ENCODE measurements around the gene GPR162. TPM values are rescaled to one million over a fixed set of nuclear protein-coding genes. Genes with fewer than 3 reads are reported as not detected.

The GPR162 gene
- total RNA-seq, 1 donor = 1.4 TPM

DNA sequence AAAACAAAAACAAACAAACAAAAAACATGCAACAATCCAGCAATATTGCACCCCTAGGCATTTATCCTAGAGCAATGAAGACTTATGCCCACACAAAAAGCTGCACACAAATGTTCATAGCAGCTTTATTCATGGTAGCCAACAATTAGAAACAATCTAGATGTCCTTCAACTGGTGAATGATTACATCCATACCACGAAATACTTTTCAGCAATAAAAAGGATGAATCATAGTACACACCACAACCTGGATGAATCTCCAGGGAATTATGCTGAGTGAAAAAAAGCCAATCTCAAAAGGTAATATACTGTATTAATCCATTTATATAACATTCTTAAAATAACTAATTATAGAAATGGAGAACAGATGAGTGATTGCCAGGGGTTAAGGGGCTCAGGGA, 14.5 kb upstream of the GPR162 start:
- H3K4me1 ChIP-seq (ENCODE audit: insufficient read depth, low read length) = no peaks in the 10 kb centered on the region
- DNase-seq (ENCODE audit: insufficient read length, low spot score, missing footprints) = no peak
- H4K20me1 ChIP-seq (ENCODE audit: insufficient read depth, low read length) = no peaks in the 10 kb centered on the region
- TF ChIP-seq, protein P1, sequence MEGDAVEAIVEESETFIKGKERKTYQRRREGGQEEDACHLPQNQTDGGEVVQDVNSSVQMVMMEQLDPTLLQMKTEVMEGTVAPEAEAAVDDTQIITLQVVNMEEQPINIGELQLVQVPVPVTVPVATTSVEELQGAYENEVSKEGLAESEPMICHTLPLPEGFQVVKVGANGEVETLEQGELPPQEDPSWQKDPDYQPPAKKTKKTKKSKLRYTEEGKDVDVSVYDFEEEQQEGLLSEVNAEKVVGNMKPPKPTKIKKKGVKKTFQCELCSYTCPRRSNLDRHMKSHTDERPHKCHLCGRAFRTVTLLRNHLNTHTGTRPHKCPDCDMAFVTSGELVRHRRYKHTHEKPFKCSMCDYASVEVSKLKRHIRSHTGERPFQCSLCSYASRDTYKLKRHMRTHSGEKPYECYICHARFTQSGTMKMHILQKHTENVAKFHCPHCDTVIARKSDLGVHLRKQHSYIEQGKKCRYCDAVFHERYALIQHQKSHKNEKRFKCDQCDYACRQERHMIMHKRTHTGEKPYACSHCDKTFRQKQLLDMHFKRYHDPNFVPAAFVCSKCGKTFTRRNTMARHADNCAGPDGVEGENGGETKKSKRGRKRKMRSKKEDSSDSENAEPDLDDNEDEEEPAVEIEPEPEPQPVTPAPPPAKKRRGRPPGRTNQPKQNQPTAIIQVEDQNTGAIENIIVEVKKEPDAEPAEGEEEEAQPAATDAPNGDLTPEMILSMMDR (IDR thresholded peaks at IDR 0.05; ENCODE audit: extremely low read depth, low read depth, low read length) = no peak
- H3K27me3 ChIP-seq (ENCODE audit: insufficient read depth, low read length) = no peaks in the 10 kb centered on the region
- no peak overlapping the region for H3K4me3 ChIP-seq (ENCODE audit: insufficient read depth, low read length)
- no peaks in the 10 kb centered on the region for H3K79me2 ChIP-seq (ENCODE audit: insufficient read depth, low read length)
- no peak overlapping the region for H3K4me2 ChIP-seq (ENCODE audit: insufficient read depth, low read length)
- H3K27ac ChIP-seq (ENCODE audit: low read depth, low read length) = no peak overlapping the region
- H2AFZ ChIP-seq (ENCODE audit: low read length) = no peak overlapping the region
- no peaks in the 10 kb centered on the region for H3K9me3 ChIP-seq (ENCODE audit: low read depth, low read length)
- H3K36me3 ChIP-seq (ENCODE audit: insufficient read depth, low read length) = no peaks in the 10 kb centered on the region

DNA sequence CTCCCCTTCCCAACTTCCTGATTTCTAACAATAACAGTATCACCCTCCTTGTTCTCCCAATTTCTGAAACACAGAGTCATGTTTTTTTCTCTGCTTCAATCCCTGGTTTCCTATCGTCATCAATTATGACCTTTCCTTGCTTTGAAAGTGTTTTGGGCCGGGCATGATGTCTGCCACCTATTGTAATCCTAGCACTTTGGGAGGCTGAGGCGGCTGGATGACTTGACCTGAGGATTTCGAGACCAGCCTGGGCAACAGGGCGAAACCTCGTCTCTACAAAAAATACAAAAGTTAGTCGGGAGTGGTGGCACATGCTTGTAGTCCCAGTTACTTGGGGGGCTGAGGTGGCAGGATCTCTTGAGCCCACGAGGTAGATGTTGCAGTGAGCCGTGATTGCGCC, 12.6 kb upstream of the GPR162 start:
- Histone ChIP-seq H3K4me2 (ENCODE audit: insufficient read depth, low read length) (no peak overlapping the region), H3K9me3 (ENCODE audit: low read depth, low read length) (no peaks in the 10 kb centered on the region), H3K4me3 (ENCODE audit: insufficient read depth, low read length) (no peak overlapping the region), H2AFZ (ENCODE audit: low read length) (no peak overlapping the region), H3K4me1 (ENCODE audit: insufficient read depth, low read length) (no peaks in the 10 kb centered on the region), H3K36me3 (ENCODE audit: insufficient read depth, low read length) (no peaks in the 10 kb centered on the region), H3K27ac (ENCODE audit: low read depth, low read length) (no peak overlapping the region), H3K79me2 (ENCODE audit: insufficient read depth, low read length) (no peaks in the 10 kb centered on the region), H3K27me3 (ENCODE audit: insufficient read depth, low read length) (peaks cover 3% of the 10 kb centered on the region), H4K20me1 (ENCODE audit: insufficient read depth, low read length) (no peaks in the 10 kb centered on the region)
- TF ChIP-seq, protein P1 (IDR thresholded peaks at IDR 0.05; ENCODE audit: extremely low read depth, low read depth, low read length) = no peak
- peak; percentile 1 for DNase-seq (ENCODE audit: insufficient read length, low spot score, missing footprints)

DNA sequence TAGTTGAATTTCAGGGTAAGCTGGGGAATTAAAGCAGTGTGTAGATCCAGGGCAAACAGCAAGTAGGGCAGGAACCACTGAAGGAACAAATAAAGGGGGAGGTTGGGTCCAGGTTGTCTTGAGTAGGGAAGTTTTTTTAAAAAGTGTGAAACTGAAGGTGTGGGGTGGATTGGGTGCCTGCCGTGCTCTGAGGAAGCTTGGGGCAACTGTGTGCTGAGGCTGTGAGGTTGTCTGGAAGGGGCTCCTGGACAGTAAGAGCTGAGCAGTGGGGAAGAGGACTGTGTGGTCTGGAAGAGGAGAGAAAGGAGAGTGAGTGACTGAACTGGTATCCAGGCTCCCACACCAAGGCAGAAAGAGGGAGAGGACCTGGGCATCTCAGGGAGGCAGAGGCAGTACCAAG, 10.9 kb upstream of the GPR162 start:
- H3K4me1 ChIP-seq (ENCODE audit: insufficient read depth, low read length) = no peaks in the 10 kb centered on the region
- H4K20me1 ChIP-seq (ENCODE audit: insufficient read depth, low read length) = no peaks in the 10 kb centered on the region
- no peaks in the 10 kb centered on the region for H3K36me3 ChIP-seq (ENCODE audit: insufficient read depth, low read length)
- no peak overlapping the region for H3K27ac ChIP-seq (ENCODE audit: low read depth, low read length)
- no peaks in the 10 kb centered on the region for H3K9me3 ChIP-seq (ENCODE audit: low read depth, low read length)
- H3K4me3 ChIP-seq (ENCODE audit: insufficient read depth, low read length) = no peak overlapping the region
- H3K4me2 ChIP-seq (ENCODE audit: insufficient read depth, low read length) = no peak overlapping the region
- no peak overlapping the region for H2AFZ ChIP-seq (ENCODE audit: low read length)
- DNase-seq (ENCODE audit: insufficient read length, low spot score, missing footprints) = peak; percentile 11
- no peaks in the 10 kb centered on the region for H3K79me2 ChIP-seq (ENCODE audit: insufficient read depth, low read length)
- TF ChIP-seq, protein P1 (IDR thresholded peaks at IDR 0.05; ENCODE audit: extremely low read depth, low read depth, low read length) = no peak
- H3K27me3 ChIP-seq (ENCODE audit: insufficient read depth, low read length) = peaks cover 6% of the 10 kb centered on the region

DNA sequence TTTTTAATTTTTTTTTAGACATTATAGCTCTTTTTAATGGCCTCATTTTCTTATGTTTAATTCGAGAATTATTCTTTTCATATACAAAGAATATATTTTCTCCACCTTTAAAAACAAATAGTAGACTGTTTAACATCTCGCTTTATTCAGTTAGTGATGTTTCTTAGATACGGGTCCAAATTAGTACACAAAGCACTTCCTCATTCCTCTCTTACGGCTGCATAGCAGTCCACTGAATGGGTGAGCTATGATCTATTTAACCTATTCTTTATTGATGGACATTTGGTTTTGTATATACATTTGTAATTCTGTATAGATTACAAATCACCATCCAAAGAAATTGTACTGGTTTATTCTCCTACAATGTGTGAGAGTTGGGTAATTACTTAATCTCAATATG, 8.3 kb upstream of the GPR162 start:
- TF ChIP-seq, protein P1 (IDR thresholded peaks at IDR 0.05; ENCODE audit: extremely low read depth, low read depth, low read length) = no peak

More for the DNA sequence above, 8.3 kb upstream of the GPR162 start:
- Histone ChIP-seq H3K4me2 (ENCODE audit: insufficient read depth, low read length) (no peak overlapping the region), H3K27ac (ENCODE audit: low read depth, low read length) (no peak overlapping the region), H3K36me3 (ENCODE audit: insufficient read depth, low read length) (no peaks in the 10 kb centered on the region), H3K27me3 (ENCODE audit: insufficient read depth, low read length) (peaks cover 6% of the 10 kb centered on the region), H2AFZ (ENCODE audit: low read length) (no peak overlapping the region), H4K20me1 (ENCODE audit: insufficient read depth, low read length) (peaks cover 2% of the 10 kb centered on the region), H3K9me3 (ENCODE audit: low read depth, low read length) (no peaks in the 10 kb centered on the region), H3K4me1 (ENCODE audit: insufficient read depth, low read length) (no peaks in the 10 kb centered on the region), H3K4me3 (ENCODE audit: insufficient read depth, low read length) (no peak overlapping the region), H3K79me2 (ENCODE audit: insufficient read depth, low read length) (no peaks in the 10 kb centered on the region)
- peak; percentile 11 for DNase-seq (ENCODE audit: insufficient read length, low spot score, missing footprints)
